ENCODE results near the gene ZFR.

Gene ZFR

GRCh38 chr5:32444431-32445286 lies at the start of gene ZFR:
TSS of gene ZFR (minus strand) at chr5:32444740. CDS start at chr5:32444658, 82 bp downstream.
- in situ Hi-C loops (cut with MboI; ENCODE audit: low pct_unique_long_range_greater_than_20kb, low sequenced_read_pairs, unreplicated experiment) = no loop called here
- peak; percentile 96 for DNase-seq (ENCODE audit: low spot score)
- no peak for TF ChIP-seq CTCF (IDR thresholded peaks at IDR 0.05; ENCODE audit: extremely low read depth, insufficient read depth, missing control alignments)

DNA sequence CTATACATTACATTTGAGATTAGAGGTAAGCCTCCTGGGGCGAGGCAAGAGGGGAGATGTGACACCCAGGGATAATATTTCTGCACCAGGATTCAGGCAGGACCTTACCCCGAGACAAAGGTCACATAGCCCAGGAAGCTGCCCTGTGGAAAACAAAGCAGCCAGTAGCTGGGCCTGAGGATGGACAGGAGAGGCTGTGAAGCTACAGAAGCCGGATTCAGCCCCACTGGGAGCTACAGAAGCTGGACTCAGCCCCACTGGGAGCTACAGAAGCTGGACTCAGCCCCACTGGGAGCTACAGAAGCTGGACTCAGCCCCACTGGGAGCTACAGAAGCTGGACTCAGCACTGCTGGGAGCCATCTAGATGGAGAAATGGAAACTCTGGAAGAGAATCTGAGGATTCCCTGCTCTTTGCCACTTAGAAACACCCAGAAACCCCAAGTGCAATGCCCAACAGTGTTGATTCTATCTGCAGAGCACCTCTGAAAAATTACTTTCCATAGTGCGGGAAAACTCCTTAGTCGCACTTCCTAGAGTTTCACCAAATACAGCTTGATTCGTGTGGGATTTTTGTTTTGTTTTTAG lies 46.5 kb upstream of the ZFR start:
- in situ Hi-C loops (cut with MboI; ENCODE audit: low pct_unique_long_range_greater_than_20kb, low sequenced_read_pairs, unreplicated experiment) = loop anchor here (10.0 kb wide), 1 partner anchor 124 kb away; no protein-coding TSS in a partner anchor
- DNase-seq (ENCODE audit: low spot score) = no peak
- TF ChIP-seq CTCF (IDR thresholded peaks at IDR 0.05; ENCODE audit: extremely low read depth, insufficient read depth, missing control alignments) = no peak

DNA sequence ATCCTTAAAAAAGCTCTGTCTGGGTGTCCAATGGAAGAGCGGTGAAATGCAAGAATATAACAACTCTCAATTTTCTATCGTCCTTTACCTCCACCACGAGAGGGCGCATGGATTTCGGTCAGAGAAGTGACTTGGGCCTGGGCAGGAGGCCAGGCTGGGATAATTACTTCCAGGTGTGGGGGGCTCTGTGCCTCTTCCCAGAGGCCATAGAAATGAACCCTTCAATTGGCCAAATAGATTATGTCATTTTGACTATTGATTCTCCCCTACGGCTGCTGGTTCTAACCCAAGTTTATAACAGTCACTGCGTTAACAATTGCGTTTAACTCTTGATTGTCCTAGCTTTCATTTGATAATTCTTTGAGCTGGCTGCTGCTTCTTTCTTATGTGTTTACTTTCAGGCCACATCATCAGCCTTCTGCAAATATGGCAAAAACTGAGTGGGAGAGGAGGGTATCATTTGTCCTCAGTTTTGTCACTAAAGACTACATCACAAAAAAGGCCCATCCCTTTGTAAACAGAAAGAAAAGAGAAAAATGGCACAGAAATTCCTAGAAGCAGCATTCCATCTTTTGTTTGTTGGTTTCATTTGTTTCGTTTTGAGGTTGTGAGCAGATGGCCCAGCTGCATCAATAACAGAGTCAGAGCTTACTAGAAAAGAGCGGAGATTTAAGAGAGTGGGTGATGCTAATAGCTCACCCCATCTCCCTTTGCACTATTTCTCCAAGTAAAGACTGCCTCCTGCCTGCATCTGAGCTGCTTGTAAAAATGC lies 45.4 kb upstream of the ZFR start:
- in situ Hi-C loops (cut with MboI; ENCODE audit: low pct_unique_long_range_greater_than_20kb, low sequenced_read_pairs, unreplicated experiment) = loop anchor here (10.0 kb wide), 2 partner anchors 105 to 125 kb away; no protein-coding TSS in a partner anchor
- peak; percentile 62 for DNase-seq (ENCODE audit: low spot score)

DNA sequence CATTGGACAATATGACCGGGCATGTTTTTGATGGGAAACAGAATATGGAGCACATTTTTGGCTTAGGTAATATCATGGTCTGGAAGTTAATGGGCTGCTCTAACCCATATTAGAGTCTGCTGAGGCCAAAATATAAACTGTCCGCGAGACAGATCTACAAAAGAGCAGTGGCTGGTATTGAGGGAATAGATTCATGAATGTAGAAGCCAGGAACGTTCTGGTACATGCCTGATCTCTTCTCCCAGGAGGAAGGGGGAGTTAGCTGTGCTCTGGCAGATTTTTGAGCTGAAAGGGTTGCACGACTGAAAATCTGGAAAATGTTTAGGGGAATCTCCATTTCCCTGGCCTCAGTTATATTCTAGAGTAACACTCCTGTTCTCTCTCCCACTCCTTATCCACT lies 42.9 kb upstream of the ZFR start:
- no peak for TF ChIP-seq CTCF (IDR thresholded peaks at IDR 0.05; ENCODE audit: extremely low read depth, insufficient read depth, missing control alignments)
- no peak for DNase-seq (ENCODE audit: low spot score)
- in situ Hi-C loops (cut with MboI; ENCODE audit: low pct_unique_long_range_greater_than_20kb, low sequenced_read_pairs, unreplicated experiment) = loop anchor here (10.0 kb wide), 1 partner anchor 107 kb away; no protein-coding TSS in a partner anchor

More for the DNA sequence above, 45.4 kb upstream of the ZFR start:
- TF ChIP-seq CTCF (IDR thresholded peaks at IDR 0.05; ENCODE audit: extremely low read depth, insufficient read depth, missing control alignments) = peak; percentile 71

- TF ChIP-seq CTCF (IDR thresholded peaks at IDR 0.05; ENCODE audit: extremely low read depth, insufficient read depth, missing control alignments) = no peak
- in situ Hi-C loops (cut with MboI; ENCODE audit: low pct_unique_long_range_greater_than_20kb, low sequenced_read_pairs, unreplicated experiment) = loop anchor here (10.0 kb wide), 1 partner anchor 108 kb away; no protein-coding TSS in a partner anchor
- no peak for DNase-seq (ENCODE audit: low spot score)
Observed at GRCh38 chr5:32487008-32487407, 42.5 kb upstream of the ZFR start.

GRCh38 chr5:32482193-32482592 lies 37.7 kb upstream of the ZFR start:
- in situ Hi-C loops (cut with MboI; ENCODE audit: low pct_unique_long_range_greater_than_20kb, low sequenced_read_pairs, unreplicated experiment) = loop anchor here (10.0 kb wide), 1 partner anchor 113 kb away; no protein-coding TSS in a partner anchor
- no peak for TF ChIP-seq CTCF (IDR thresholded peaks at IDR 0.05; ENCODE audit: extremely low read depth, insufficient read depth, missing control alignments)
- no peak for DNase-seq (ENCODE audit: low spot score)
